Measurements from ENCODE around the gene PDPN. TPM values are rescaled to one million over a fixed set of nuclear protein-coding genes. Genes with fewer than 3 reads are reported as not detected.
"Not testable (repeated sequence)": the region's sequence is repeated elsewhere in the genome, so short reads cannot be mapped to it uniquely, and the experiment has no call there.

The PDPN gene
- total RNA-seq, 4 donors from 2014 or later = 3.9 to 21.4 (median 14.3) TPM

GRCh38 chr1:13556224-13556764 is 27.3 kb upstream of the PDPN start:
- WGBS, 2 donors = 54 to 62% methylated on average over 6 of the region's 6 CpGs
- Histone ChIP-seq H3K36me3 (no peaks in the 10 kb centered on the region), H3K27me3 (no peaks in the 10 kb centered on the region), H3K27ac (no peak overlapping the region), H3K4me3 (replicated peaks in 1 of 3) (no peak overlapping the region), H3K9me3 (no peaks in the 10 kb centered on the region), H3K4me1 (no peaks in the 10 kb centered on the region)
- intact Hi-C loops (cut with DNase I) = no loop called here
- TF ChIP-seq POLR2A (IDR thresholded peaks at IDR 0.05) = no peak
- no peak for TF ChIP-seq CTCF (IDR thresholded peaks at IDR 0.05)
- DNase-seq = no peak

GRCh38 chr1:13560541-13560940 is 23.1 kb upstream of the PDPN start:
- H3K9me3 ChIP-seq = no peaks in the 10 kb centered on the region
- 84 to 85% methylated on average over 6 of the region's 6 CpGs for WGBS, 2 donors
- no peaks in the 10 kb centered on the region for H3K36me3 ChIP-seq
- H3K4me1 ChIP-seq = no peaks in the 10 kb centered on the region
- H3K27me3 ChIP-seq = no peaks in the 10 kb centered on the region
- intact Hi-C loops (cut with DNase I) = no loop called here
- H3K4me3 ChIP-seq (replicated peaks in 1 of 3) = no peak overlapping the region
- H3K27ac ChIP-seq = no peak overlapping the region
- DNase-seq = no peak
- no peak for TF ChIP-seq CTCF (IDR thresholded peaks at IDR 0.05)
- TF ChIP-seq POLR2A (IDR thresholded peaks at IDR 0.05) = no peak

- H3K4me3 ChIP-seq (replicated peaks in 1 of 3); H3K9me3 ChIP-seq; intact Hi-C loops (cut with DNase I); H3K27ac ChIP-seq; H3K36me3 ChIP-seq; H3K27me3 ChIP-seq; DNase-seq; H3K4me1 ChIP-seq: not testable (repeated sequence)
- WGBS, 2 donors = 91 to 97% methylated on average over 11 of the region's 11 CpGs
Measured at GRCh38 chr1:13562981-13563380, 20.7 kb upstream of the PDPN start.

GRCh38 chr1:13564073-13564472 is 19.6 kb upstream of the PDPN start:
- TF ChIP-seq CTCF (IDR thresholded peaks at IDR 0.05) (no peak), POLR2A (IDR thresholded peaks at IDR 0.05) (no peak)
- DNase-seq = no peak
- 65 to 70% methylated on average over 5 of the region's 5 CpGs for WGBS, 2 donors
- intact Hi-C loops (cut with DNase I) = no loop called here
- Histone ChIP-seq H3K27me3 (no peaks in the 10 kb centered on the region), H3K9me3 (no peaks in the 10 kb centered on the region), H3K36me3 (no peaks in the 10 kb centered on the region), H3K4me3 (replicated peaks in 1 of 3) (no peak overlapping the region), H3K27ac (no peak overlapping the region), H3K4me1 (no peaks in the 10 kb centered on the region)

GRCh38 chr1:13570435-13570834 is 13.2 kb upstream of the PDPN start:
- H3K27ac ChIP-seq; H3K4me3 ChIP-seq (replicated peaks in 1 of 3); H3K4me1 ChIP-seq; DNase-seq; H3K36me3 ChIP-seq; intact Hi-C loops (cut with DNase I); H3K27me3 ChIP-seq; H3K9me3 ChIP-seq: not testable (repeated sequence)
- WGBS, 2 donors = 66 to 67% methylated on average over 7 of the region's 7 CpGs

- 68 to 74% methylated on average over 5 of the region's 5 CpGs for WGBS, 2 donors
- Histone ChIP-seq H3K4me3 (replicated peaks in 1 of 3) (no peak overlapping the region), H3K27me3 (no peaks in the 10 kb centered on the region), H3K9me3 (no peaks in the 10 kb centered on the region), H3K36me3 (no peaks in the 10 kb centered on the region), H3K4me1 (no peaks in the 10 kb centered on the region), H3K27ac (no peak overlapping the region)
- no peak for DNase-seq
- TF ChIP-seq CTCF (IDR thresholded peaks at IDR 0.05) = no peak
- no peak for TF ChIP-seq POLR2A (IDR thresholded peaks at IDR 0.05)
- intact Hi-C loops (cut with DNase I) = no loop called here
Measured at GRCh38 chr1:13570924-13571323, 12.7 kb upstream of the PDPN start.
